GM06990 (cell line): ENCODE results near the gene CD63.

Source experiments
- DNase-seq: peaks from one replicate; pipeline ENCODE4 v3.0.0-alpha.2; 2011; ENCODE audit not compliant: insufficient read length; ENCODE audit errors: extremely low read depth
- H3K27me3 ChIP-seq: replicated peaks from 2 replicates; pipeline ENCODE4 v1.6.0; 2011; ENCODE audit warnings: low read length; ENCODE audit not compliant: control insufficient read depth, insufficient read depth
- H3K36me3 ChIP-seq: 2 replicates; pipeline ENCODE4 v1.5.1; 2011; ENCODE audit warnings: low read length; ENCODE audit not compliant: control insufficient read depth, insufficient read depth
- H3K4me3 ChIP-seq: replicated peaks from 2 replicates; pipeline ENCODE4 v1.5.1; 2011; ENCODE audit warnings: low read depth, mild to moderate bottlenecking, control low read depth, low read length
- CTCF ChIP-seq: IDR thresholded peaks from 2 replicates; pipeline ENCODE4 v1.5.1; 2011; ENCODE audit warnings: low read length, control low read depth, mild to moderate bottlenecking, inconsistent platforms; ENCODE audit not compliant: insufficient read depth, poor library complexity, severe bottlenecking

The CD63 gene

GRCh38 chr12:55706568-55707218, 22.1 kb downstream of the CD63 start:
- TF ChIP-seq CTCF: no peak
- no peaks in the 10 kb centered on the region for H3K36me3 ChIP-seq
- DNase-seq: no peak
- peaks cover 2% of the 10 kb centered on the region for H3K27me3 ChIP-seq
- no peak overlapping the region for H3K4me3 ChIP-seq

GRCh38 chr12:55705782-55706402, 22.9 kb downstream of the CD63 start:
- no peaks in the 10 kb centered on the region for H3K36me3 ChIP-seq
- TF ChIP-seq CTCF: peak; percentile 65
- H3K4me3 ChIP-seq: no peak overlapping the region
- peaks cover 2% of the 10 kb centered on the region for H3K27me3 ChIP-seq
- no peak for DNase-seq

- TF ChIP-seq CTCF: no peak
- H3K4me3 ChIP-seq: no peak overlapping the region
- no peaks in the 10 kb centered on the region for H3K36me3 ChIP-seq
- no peak for DNase-seq
- H3K27me3 ChIP-seq: peaks cover 2% of the 10 kb centered on the region
Measured at GRCh38 chr12:55704824-55705718, 23.7 kb downstream of the CD63 start.

- peaks cover 2% of the 10 kb centered on the region for H3K27me3 ChIP-seq
- H3K36me3 ChIP-seq: no peaks in the 10 kb centered on the region
- H3K4me3 ChIP-seq: no peak overlapping the region
- DNase-seq: no peak
- no peak for TF ChIP-seq CTCF
Measured at GRCh38 chr12:55703901-55704761, 24.7 kb downstream of the CD63 start.

GRCh38 chr12:55703288-55703687, 25.5 kb downstream of the CD63 start:
- Histone ChIP-seq H3K4me3 (no peak overlapping the region), H3K27me3 (peaks cover 4% of the 10 kb centered on the region), H3K36me3 (no peaks in the 10 kb centered on the region)
- no peak for DNase-seq
- TF ChIP-seq CTCF: no peak
